Endothelial cell of hepatic sinusoid (primary cell): ENCODE data around the gene BMP2K.

Experiments used
- in situ Hi-C: cut with HindIII; loops from 2 replicates; pipeline ENCODE4 v1.10.0; 2017; ENCODE audit warnings: low sequenced_read_pairs

BMP2K gene

DNA sequence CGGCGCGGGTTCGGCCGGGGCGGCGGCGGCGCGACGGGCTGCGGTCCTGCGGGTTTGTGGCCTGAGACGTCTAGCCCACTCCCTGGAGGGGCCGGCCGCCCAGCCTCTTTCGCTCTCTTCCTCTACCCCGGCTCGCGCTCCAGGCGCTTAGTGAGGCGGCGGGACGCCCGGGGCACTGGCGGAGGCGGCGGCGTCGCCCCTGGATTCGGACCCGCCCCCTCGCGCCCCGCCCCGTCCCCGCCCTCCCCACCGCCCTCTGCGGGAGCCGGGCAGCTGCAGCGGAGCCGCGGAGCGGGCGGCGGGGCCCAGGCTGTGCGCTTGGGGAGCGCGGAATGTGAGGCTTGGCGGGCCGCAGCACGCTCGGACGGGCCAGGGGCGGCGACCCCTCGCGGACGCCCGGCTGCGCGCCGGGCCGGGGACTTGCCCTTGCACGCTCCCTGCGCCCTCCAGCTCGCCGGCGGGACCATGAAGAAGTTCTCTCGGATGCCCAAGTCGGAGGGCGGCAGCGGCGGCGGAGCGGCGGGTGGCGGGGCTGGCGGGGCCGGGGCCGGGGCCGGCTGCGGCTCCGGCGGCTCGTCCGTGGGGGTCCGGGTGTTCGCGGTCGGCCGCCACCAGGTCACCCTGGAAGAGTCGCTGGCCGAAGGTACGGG, at the start of gene BMP2K:
Gene BMP2K, plus strand, starts transcription at position 272 of the 650 bp plus-strand sequence. Its CDS starts 194 bp downstream, at position 466.
- in situ Hi-C loops = no loop called here

- in situ Hi-C loops = no loop called here
Measured at GRCh38 chr4:78726546-78726945, 49.6 kb upstream of the BMP2K start.

DNA sequence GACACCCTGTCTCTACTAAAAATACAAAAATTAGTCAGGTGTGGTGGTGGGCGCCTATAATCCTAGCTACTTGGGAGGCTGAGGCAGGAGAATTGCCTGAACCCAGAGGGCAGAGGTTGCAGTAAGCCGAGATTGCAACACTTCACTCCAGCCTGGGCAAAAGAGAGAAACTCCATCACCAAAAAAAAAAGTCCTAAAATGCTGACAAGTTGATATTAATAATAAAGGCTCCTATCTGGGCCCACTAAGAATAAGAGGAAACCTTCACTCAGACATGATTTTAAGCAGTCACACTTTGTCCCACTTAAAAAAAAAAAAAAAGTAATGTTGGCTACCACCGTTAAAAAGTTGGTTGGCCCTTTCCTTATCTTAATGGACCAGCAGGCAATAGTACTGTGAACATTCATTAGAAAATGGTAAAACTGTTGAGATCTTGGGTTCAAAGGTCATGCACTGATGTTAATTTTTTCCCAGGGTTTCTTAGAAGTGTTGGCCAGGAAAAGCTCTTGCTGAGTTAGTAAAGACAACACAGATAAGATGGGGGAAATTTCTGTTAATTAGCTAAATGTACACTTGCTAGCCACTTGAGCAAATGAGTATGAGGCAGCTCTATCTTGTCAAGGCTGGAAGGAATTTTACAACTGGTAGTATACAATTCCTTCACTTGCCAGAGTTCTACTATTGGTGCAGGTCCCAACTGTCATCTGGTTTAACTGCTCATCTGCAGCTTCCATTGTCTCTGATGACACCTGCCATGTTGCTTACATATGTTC, 43.6 kb upstream of the BMP2K start:
- in situ Hi-C loops = no loop called here

DNA sequence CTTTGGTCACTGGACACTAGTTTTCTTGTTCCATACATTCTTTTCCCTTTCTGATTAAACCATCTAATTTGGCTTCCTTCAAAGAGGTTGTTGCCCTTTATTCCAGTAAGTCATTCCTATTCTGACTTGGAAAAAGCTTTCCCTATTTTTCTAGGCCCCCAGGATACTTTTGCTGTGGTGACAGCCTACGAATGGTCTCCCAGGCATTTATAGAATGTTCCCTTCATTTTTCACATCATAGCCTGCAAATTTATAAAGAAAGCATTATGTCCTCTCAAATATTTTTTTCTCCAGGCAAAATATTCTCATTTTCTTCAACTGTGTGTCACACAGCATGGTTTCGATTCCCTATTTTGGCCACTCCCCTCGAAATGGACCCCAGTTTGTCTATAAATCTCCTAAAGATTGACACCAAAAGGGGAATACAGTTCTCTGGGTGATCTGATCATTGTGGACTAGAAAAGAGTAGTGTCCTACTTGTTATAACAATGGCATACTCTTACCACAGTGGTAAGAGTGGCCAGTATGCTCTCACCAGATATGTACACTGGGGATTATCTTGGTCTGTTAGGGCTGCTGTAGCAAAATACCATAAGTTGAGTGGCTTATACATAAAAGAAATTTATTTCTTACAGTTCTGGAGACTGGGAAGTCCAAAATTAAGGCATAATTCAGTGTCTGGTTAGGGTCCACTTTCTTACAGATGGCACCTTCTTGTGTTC, 41.5 kb upstream of the BMP2K start:
- in situ Hi-C loops = no loop called here

GRCh38 chr4:78735697-78736096, 40.5 kb upstream of the BMP2K start:
- in situ Hi-C loops = no loop called here

GRCh38 chr4:78737035-78737434, 39.1 kb upstream of the BMP2K start:
- in situ Hi-C loops = no loop called here

- in situ Hi-C loops = no loop called here
Measured at GRCh38 chr4:78737973-78738372, 38.2 kb upstream of the BMP2K start.

DNA sequence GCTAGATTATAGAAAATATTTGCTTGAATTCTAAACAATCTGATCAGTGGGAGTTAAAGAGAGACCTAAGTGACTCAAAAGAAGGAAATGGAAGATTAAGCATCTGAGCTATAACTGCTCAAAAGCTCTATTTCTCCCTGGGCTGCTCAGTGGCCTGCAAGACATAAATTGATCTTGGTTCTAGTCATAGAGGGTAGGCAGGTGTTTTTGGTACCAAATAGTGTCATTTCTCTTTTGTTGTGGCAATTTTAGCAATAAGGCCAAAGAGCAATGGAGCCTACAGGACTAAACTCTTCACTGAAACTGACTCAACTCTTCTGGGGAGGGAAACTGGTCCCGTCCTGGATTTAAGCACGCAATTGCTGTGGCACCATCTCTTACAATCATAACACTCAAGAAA, 33.9 kb upstream of the BMP2K start:
- in situ Hi-C loops = no loop called here

DNA sequence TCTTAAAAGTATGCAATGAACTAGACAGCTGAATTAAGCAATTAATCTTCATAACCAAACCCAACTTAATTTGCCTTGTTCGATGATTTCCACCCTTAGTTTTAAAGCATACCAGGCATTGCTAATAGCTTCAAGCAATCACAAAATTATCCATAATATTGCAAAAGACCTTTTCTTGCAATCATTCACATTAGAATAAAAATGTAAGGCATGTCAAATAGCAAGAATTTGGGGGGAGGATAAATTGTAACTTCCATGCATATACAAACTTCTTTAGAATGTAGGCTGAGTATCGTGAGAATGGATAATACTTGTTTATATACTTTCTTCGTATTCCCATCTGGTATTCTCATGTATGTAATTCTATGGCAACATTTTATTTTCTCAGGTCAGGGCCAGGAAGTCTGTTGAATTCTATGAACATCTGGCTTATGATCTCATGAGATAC, 28.7 kb upstream of the BMP2K start:
- in situ Hi-C loops = no loop called here

GRCh38 chr4:78748381-78748780, 27.8 kb upstream of the BMP2K start:
- in situ Hi-C loops = no loop called here

- in situ Hi-C loops = no loop called here
Measured at GRCh38 chr4:78749258-78749971, 26.7 kb upstream of the BMP2K start.

DNA sequence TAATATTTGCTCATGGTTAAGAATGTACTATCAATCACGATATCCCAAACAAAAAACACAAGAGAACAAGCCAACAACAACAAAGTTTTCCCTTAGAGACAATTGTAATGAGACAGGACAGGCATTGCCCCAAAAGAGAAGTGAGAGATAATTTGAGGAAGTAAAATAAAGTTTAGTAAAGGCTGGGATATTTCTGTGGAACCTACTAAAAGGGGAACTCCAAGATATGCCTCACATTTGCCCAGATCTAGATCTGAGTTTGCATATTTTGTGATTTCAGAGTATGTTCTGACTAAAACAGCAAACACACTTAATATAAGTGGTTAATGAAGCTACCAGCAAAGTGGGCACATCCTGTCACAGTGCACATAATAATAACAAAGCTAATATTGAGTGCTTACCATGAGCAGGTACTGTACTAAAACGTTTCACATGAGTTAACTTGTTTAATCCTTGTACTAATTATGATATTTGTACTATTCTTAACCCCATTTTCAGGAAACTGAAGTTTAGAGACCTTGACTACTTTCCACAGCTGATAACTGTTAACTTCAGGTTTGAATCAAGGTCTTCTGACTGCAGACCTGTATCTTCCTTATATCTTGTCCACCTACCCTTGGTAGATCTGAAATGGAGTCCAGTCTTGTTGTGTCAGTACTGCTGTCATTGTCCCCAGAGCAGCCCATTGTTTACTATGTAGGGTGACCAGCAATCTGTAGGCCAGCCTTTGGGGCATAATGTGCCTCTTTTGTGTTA, 26.0 kb upstream of the BMP2K start:
- in situ Hi-C loops = no loop called here

- in situ Hi-C loops = no loop called here
Measured at GRCh38 chr4:78753091-78753490, 23.1 kb upstream of the BMP2K start.

- in situ Hi-C loops = no loop called here
Measured at GRCh38 chr4:78754872-78755271, 21.3 kb upstream of the BMP2K start.

- in situ Hi-C loops = no loop called here
Measured at GRCh38 chr4:78756137-78756536, 20.0 kb upstream of the BMP2K start.

DNA sequence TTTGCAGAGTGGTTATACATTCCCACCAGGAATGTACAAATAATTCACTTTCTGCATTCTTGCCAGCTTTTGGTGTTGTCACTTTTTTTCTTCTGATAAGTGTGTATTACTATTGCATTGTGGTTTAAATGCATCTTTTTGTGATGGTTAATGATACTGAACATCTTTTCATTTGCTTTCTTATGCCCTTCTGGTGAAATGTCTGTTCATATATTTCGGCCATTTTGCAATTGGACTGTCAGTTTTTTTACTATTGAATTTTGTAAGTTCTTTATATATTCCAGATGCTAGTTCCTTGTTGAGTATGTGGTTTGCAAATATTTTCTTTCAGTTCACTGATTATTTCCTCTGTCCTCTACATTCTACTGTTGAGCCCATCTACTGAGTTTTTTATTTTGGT, 19.4 kb upstream of the BMP2K start:
- in situ Hi-C loops = no loop called here

DNA sequence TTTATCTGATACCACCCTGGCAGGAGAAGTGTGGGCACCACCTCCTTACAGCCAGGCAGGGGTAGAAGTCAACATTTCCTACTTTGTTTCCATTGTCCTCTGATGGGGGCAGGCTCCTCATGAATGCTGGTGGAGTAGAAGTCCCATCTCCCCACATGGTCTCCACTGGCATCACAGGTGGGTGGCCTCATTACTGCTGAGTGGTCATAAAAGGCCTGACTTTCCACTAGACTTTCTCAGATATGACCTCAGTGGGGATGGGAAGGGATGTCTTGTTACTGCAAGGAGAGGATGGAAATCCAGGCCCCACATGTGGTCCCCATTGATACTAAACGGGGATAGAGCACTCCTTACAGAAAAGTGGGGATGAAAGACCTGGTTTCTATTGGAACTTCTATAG, 18.6 kb upstream of the BMP2K start:
- in situ Hi-C loops = no loop called here

DNA sequence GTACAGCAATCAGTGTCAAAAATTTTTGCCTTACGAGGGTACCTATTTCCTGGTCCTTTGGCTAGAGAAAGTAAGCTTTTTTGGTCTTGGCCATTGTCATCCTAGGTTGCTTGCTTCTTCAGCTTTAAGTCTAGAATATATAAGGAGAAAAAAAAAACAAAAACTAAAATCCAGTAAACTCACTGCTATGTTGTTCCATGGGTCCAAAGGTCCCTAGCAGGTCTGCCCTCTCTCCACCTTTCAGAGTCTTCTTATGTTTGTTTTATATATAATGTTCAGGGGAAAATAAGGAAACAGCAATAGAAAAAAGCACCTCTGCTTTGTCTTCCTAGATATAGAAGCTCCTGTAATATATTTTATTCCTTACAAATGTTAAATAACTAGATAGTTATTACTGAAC, 18.1 kb upstream of the BMP2K start:
- in situ Hi-C loops = no loop called here

DNA sequence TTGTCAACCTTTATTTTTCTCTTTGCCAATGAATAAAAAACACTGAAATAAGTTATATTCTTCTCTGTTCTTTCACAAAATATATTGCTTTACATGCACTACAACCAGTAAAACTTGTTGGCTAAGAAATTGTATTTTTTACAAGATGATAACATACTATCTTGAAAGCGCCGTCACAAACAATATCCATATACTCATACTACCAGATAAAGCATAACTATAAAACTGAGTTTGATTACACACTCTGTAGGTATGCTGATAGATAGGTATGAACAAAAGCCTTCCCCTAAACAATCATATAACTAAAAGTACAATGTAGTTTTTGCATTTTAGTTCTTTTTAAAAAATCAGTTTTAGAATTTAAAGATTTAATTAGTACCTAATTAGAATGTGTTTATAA, 13.6 kb upstream of the BMP2K start:
- in situ Hi-C loops = no loop called here

DNA sequence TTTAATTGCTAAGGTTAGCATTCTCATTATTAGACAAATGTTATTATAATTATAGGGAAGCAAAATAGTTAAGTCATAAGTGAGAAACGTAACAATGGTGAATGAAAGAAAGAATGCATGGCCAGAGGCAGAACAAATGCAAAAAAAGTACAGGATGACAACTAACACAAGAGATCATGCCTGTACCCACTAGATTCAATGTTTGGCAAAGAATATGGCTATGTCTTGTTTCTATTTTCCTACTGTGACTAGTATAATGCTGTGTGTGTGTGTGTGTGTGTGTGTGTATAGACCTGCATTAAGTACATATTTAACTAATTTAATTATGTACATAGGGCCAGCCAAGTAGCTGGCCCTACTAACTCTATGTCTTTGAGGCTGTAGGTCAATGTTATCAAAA, 12.9 kb upstream of the BMP2K start:
- in situ Hi-C loops = no loop called here
